IMR-90 (cell line): ENCODE measurements around the gene CXCL13.

ENCODE experiments used
- MXI1 ChIP-seq: IDR thresholded peaks from 2 replicates; pipeline ENCODE4 v1.6.1; 2012; ENCODE audit warnings: low read depth, mild to moderate bottlenecking, low read length, moderate library complexity, borderline replicate concordance
- POLR2A ChIP-seq: IDR thresholded peaks from 2 replicates; pipeline ENCODE4 v1.6.1; 2012; ENCODE audit warnings: mild to moderate bottlenecking, low read depth, low read length
- RCOR1 ChIP-seq: IDR thresholded peaks from 2 replicates; pipeline ENCODE4 v1.6.1; 2012; ENCODE audit warnings: mild to moderate bottlenecking, low read length, improper control_type of control experiment; ENCODE audit not compliant: insufficient replicate concordance
- TF ChIP-seq, protein P1 (sequence below): conservative IDR thresholded peaks from 2 replicates; pipeline ENCODE4 v1.5.1; 2012; ENCODE audit warnings: mild to moderate bottlenecking, low read depth, low read length, improper control_type of control experiment
- TF ChIP-seq, protein P2 (sequence below): fragments of 150-350 bp; IDR thresholded peaks from 2 replicates; pipeline ENCODE4 v1.6.1; 2017; ENCODE audit warnings: mild to moderate bottlenecking, antibody characterized with exemption, low read length, low read depth

DNA sequence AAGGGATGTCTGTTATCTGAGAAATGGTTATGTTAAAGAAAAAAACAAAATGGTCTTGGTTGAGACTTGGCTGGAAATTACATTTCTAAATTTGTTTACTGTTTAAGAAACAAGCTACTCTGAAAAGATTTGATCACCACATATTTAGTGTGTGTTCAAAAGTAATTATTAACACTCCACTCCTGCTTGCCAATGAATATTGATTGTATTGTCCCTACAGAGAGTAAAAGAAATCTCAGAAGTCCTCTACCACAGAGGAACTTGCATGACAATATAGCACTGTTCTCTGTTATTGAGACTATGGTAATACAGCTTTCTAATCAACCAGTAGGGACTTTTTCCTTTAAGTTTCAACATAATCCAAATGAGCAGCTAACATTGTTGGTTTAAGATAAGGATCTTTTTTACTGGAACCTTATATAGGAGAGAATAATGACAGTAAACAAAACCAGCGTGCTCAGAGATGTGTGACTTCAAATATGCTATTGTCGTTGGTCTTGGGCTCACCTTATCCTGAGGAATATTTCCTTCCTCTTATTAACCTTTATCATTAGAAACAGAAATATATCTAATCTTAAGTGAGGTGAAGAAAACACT is 47.6 kb downstream of the CXCL13 start:
- TF ChIP-seq POLR2A (no peak), MXI1 (no peak), RCOR1 (no peak)
- TF ChIP-seq, protein P1, sequence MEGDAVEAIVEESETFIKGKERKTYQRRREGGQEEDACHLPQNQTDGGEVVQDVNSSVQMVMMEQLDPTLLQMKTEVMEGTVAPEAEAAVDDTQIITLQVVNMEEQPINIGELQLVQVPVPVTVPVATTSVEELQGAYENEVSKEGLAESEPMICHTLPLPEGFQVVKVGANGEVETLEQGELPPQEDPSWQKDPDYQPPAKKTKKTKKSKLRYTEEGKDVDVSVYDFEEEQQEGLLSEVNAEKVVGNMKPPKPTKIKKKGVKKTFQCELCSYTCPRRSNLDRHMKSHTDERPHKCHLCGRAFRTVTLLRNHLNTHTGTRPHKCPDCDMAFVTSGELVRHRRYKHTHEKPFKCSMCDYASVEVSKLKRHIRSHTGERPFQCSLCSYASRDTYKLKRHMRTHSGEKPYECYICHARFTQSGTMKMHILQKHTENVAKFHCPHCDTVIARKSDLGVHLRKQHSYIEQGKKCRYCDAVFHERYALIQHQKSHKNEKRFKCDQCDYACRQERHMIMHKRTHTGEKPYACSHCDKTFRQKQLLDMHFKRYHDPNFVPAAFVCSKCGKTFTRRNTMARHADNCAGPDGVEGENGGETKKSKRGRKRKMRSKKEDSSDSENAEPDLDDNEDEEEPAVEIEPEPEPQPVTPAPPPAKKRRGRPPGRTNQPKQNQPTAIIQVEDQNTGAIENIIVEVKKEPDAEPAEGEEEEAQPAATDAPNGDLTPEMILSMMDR, result no peak
- TF ChIP-seq, protein P2, sequence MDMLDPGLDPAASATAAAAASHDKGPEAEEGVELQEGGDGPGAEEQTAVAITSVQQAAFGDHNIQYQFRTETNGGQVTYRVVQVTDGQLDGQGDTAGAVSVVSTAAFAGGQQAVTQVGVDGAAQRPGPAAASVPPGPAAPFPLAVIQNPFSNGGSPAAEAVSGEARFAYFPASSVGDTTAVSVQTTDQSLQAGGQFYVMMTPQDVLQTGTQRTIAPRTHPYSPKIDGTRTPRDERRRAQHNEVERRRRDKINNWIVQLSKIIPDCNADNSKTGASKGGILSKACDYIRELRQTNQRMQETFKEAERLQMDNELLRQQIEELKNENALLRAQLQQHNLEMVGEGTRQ, result no peak
